ENCODE data around the gene KCNK7. TPM values are rescaled to one million over a fixed set of nuclear protein-coding genes. Genes with fewer than 3 reads are reported as not detected.
A peak's percentile ranks its signal among the peaks of the same experiment; 100 is the strongest.

The KCNK7 gene
- total RNA-seq, 1 experiment from 2014 or later, result 0.13 TPM

DNA sequence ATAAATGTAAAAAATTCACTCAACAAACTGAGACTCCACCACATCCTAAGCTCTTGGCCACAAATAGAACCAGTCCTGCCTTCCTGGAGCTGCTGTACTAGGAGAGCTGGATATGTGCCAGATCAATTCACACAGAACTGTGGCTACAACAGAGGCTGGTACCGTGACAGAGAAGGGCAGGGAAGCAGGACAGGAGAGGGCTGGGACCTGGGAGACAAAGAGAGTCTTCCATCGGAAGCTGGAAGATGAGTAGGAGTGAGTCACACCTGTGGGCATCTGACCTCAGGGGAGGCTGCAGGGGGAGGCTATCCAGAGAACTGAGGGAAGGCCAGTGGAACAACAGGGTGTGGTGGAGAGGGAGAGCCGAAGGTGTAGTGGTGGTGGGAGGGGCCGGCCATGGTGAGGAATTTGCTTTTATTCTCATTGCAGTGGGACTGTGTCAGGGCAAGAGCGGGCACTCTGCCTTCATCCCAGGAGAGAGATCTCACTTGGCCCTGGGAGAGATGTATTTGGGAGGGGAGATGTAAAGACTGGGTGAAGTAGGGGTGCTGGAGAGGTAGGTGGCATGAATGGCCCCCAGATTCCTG, 35.6 kb downstream of the KCNK7 start:
- Histone ChIP-seq H3K9me3 (replicated peaks) (no peaks in the 10 kb centered on the region), H3K27ac (peak overlapping the region; percentile 17), H3K4me3 (no peak overlapping the region), H3K27me3 (replicated peaks) (no peaks in the 10 kb centered on the region), H3K36me3 (no peaks in the 10 kb centered on the region), H3K4me1 (replicated peaks) (peaks cover 62% of the 10 kb centered on the region)
- DNase-seq (ENCODE audit: low read depth in 1 of 2, low spot score in 2 of 2), result peak; percentile 73 to 88

DNA sequence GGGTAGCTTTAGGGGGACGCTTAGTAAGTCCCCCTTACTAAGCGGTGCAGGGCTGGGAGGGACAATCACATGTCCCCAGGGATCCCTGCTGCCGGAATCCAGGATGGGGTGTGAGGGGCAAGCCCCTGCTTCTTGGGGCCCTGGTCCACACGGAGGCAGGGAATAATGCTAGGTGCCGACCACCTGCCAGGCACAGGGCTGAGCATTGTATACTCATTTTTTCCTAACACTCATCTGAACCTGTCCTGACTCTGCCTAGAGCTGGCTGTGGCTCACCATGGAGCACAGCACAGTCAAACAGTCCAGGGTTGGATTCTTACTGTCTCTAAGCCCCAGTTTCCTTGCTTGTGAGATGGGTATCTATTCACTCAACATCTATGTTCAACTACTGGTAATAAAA, 36.1 kb downstream of the KCNK7 start:
- Histone ChIP-seq H3K4me3 (no peak overlapping the region), H3K9me3 (replicated peaks) (no peaks in the 10 kb centered on the region), H3K27ac (peak overlapping the region; percentile 17), H3K36me3 (no peaks in the 10 kb centered on the region), H3K4me1 (replicated peaks) (peaks cover 66% of the 10 kb centered on the region), H3K27me3 (replicated peaks) (no peaks in the 10 kb centered on the region)
- no peak for DNase-seq (ENCODE audit: low read depth in 1 of 2, low spot score in 2 of 2)

DNA sequence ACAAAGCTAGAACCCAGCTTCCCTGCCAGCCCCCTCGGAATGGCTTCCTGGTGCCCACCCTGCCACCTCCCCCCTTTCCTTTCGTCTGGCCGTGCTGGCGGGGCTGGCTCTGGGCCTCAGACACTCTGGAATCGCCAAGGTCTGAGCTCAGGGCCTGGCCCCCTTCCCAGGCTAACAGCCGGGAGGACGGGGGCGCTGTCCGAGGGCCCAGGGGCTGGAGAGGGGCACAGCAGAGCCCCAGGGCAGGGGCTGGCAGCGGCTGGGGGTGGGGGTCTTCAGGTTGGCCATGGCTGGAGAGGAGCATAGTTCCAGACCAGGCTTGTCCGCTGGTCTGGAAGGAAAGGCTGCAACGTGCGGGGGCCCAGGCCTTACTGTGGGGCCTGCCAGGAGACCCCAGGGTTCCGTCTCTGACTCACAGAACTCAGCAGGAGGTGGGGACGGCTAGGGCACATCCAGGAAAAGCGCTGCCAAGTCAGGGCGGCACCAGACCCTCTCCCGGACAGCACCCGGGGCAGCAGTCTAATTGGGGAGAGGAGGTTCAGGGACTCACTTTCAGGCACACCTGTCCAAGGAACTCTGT, 36.6 kb downstream of the KCNK7 start:
- Histone ChIP-seq H3K27me3 (replicated peaks) (no peaks in the 10 kb centered on the region), H3K4me1 (replicated peaks) (peaks cover 71% of the 10 kb centered on the region), H3K27ac (peak overlapping the region; percentile 35), H3K9me3 (replicated peaks) (no peaks in the 10 kb centered on the region), H3K36me3 (no peaks in the 10 kb centered on the region), H3K4me3 (peak overlapping the region; percentile 42)
- no peak for DNase-seq (ENCODE audit: low read depth in 1 of 2, low spot score in 2 of 2)

DNA sequence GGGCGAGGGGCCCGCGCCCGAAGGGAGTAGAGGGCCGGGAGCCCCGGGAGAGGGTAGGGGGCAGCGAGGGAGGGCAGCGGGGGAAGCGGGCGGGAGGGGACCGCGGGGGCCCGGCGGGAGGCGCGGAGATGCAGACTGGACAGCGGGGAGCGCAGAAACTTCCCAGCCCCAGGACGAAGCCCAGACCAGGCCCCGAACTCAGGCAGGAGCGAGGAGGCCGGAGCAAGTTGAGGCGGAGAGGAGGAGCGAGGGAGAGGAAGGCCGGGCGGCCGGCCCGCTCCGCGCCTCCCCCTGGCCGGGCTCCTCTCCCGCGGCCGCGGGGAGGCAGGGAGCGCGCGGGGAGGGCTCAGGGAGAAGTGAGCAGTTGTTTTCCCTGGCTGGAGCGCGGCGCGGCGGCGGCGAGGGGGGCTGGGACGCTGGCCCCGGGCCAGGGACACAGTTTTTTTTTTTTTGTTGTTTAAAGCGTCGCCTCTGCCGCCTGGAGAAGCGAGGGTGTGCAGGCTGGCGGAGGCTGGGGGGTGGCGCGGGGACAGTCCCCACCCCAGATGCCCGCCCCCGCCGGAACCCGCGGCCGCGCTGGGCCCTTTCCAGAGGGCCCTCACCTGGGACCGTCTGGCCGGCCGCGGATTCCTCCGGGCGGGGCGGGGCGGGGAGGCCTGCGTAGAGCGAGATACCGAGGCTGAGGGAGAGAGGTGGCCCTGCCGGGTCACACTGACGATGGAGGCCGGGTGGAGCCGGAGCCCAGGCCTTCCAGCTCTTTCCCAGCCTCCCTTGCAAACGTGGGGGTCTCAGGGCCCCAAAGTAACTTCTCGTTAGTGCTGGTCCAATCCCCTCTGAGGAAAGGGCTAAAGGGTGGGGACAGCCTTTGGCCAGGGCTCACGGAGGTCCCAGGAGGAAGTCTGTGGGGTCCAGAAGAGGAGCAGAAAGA, 37.3 kb downstream of the KCNK7 start, which contains the start of gene LTBP3:
Gene LTBP3 (minus strand): TSS at position 358 of the 928 bp plus-strand sequence. CDS start 400 bp downstream, outside the sequence.
- peak; percentile 87 to 91 for DNase-seq (ENCODE audit: low read depth in 1 of 2, low spot score in 2 of 2)
- Histone ChIP-seq H3K27ac (peak within 1 kb of the TSS; percentile 35), H3K4me3 (peak within 1 kb of the TSS; percentile 42), H3K9me3 (replicated peaks) (no peaks in the 10 kb centered on the region), H3K4me1 (replicated peaks) (peaks cover 72% of the 10 kb centered on the region), H3K27me3 (replicated peaks) (no peaks in the 10 kb centered on the region), H3K36me3 (no peaks in the 10 kb centered on the region)

DNA sequence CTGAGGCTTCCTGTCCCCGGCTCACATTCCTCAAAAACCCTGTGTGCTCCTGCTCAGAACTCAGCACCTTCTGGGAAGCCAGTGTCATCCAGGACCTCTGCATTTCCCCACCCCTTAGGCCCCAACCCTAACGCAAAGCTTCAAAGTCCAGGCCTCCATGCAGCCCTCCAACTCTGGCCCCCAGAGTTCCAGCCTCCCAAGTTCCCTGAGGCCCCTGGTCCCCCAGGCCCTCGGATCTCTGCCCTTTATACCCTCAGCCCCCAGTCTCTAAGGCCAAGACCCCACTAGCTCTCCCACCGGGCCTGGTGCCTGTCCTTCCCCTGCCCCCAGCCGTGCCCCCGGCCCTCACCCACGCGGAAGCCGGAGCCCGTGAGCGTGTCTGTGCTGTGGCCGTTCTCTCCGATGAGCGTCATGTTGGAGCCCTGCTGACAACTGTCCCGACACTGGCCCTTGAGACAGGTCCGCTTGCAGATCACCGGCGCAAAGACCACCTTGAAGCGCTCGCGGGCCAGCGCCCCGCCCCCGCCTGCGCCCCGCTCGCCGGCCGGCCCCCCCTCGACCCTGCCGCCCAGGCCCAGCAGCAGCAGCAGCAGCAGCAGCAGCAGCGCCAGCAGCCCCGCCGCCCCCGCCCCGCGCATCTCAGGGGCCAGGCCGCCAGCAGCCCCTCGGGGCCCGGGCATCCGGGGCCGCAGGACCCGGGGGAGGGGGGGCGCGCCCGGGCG, 38.2 kb downstream of the KCNK7 start:
- H3K36me3 ChIP-seq, result peaks cover 4% of the 10 kb centered on the region; the same call in 1 of the 2 replicates
- no peaks in the 10 kb centered on the region for H3K27me3 ChIP-seq (replicated peaks)
- H3K27ac ChIP-seq, result no peak overlapping the region
- peaks cover 72% of the 10 kb centered on the region for H3K4me1 ChIP-seq (replicated peaks)
- no peak for DNase-seq (ENCODE audit: low read depth in 1 of 2, low spot score in 2 of 2)
- peak overlapping the region; percentile 42 for H3K4me3 ChIP-seq
- H3K9me3 ChIP-seq (replicated peaks), result no peaks in the 10 kb centered on the region

DNA sequence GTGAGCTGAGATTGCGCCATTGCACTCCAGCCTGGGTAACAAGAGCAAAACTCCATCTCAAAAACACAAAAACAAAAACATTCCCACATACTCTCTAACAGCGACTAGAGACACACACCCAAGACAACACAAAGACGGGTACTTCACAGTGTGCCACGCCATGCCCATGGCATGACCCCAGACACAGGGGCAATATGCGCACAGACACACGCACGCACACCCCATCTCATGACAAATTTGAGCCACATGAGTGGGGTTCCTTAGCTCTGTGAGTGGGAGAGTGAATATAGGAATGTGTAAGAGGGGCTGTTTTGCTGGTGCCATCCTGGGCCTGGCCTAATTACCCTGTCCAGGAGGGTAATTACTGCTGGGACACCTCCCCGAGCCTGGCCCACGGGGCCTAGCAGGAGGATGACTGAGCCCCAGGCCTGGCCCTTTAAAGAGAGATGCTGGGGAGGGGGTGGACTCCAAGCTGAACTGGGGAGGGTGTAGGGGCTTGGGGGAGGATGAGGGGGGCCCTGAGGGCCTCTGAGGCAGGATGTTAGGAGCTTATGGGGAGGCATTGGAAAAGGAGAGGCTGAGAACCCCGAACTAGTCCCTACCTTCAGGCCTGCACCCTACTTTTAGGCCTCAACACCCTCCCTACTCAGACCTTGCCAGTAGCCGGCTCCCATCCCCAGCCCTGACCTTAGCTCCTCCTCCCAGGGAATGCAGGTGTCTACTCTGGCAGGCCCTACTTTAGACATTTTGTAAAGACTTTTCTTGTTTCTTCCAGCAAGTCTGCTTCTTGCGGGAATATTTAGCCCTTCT, 38.9 kb downstream of the KCNK7 start:
- Histone ChIP-seq H3K9me3 (replicated peaks) (no peaks in the 10 kb centered on the region), H3K27ac (no peak overlapping the region), H3K4me3 (no peak overlapping the region), H3K27me3 (replicated peaks) (no peaks in the 10 kb centered on the region), H3K4me1 (replicated peaks) (peaks cover 72% of the 10 kb centered on the region), H3K36me3 (peaks cover 7% of the 10 kb centered on the region)
- no peak for DNase-seq (ENCODE audit: low read depth in 1 of 2, low spot score in 2 of 2)

DNA sequence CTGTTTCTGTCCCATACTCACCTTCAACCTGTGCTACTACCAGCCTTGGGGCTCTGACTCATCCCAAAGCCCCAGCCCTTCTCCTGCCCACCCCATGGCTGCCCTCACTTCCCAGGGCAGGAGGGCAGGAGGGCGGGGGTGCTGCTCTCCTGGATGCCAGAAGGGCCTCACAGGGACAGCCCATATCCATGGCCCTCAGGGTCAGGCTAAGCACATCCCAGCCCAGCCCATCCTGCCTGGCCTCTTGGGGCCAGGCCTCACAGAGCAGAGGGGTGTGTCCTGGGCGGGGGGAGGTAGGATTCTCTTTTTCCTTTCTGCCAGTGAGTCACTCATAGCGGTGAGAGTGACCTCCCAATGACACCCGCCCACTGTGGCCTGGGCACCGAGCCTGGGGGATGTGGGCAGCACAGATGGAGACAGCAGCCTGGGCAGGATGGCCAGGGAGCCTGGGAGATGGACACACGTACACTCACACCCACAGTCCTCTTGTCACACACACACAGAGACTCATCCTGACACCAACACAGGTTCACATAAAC, 39.8 kb downstream of the KCNK7 start:
- Histone ChIP-seq H3K4me1 (replicated peaks) (peaks cover 66% of the 10 kb centered on the region), H3K4me3 (no peak overlapping the region), H3K36me3 (peaks cover 12% of the 10 kb centered on the region)

DNA sequence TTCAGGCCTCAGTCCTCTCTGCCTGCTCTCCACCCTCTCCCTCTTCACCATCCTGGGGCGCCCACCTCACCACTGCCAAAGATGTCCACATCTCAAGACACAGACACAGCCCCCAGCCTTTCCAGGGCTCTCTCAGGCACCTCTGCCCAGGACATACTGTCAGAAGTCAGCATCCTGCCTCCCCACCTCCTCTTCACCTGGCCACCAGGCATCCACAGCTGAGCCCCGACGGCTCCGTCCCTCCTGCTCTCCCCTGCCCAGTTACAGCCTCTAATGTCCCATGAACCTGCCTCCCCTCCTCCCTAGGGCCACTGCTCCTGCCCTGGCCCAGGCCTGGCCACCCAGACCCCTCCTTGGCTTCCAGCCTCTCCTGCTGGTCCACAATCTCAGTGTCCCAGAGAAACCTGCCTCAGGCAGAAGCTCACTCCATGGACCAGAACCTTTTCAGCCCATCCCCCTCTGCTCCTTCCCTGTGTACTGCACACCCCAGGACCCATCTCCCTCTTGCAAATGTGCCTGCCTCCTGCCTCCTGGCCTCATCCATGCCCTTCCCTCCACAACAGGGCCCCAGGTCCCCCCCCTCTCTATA, 40.7 kb downstream of the KCNK7 start:
- no peak overlapping the region for H3K27ac ChIP-seq
- no peak for DNase-seq (ENCODE audit: low read depth in 1 of 2, low spot score in 2 of 2)
- H3K27me3 ChIP-seq (replicated peaks), result no peaks in the 10 kb centered on the region
- H3K9me3 ChIP-seq (replicated peaks), result no peaks in the 10 kb centered on the region
- H3K4me3 ChIP-seq, result no peak overlapping the region
- H3K4me1 ChIP-seq (replicated peaks), result peaks cover 58% of the 10 kb centered on the region
- peaks cover 12% of the 10 kb centered on the region for H3K36me3 ChIP-seq

More for the DNA sequence above, 39.8 kb downstream of the KCNK7 start:
- Histone ChIP-seq H3K27ac (no peak overlapping the region), H3K27me3 (replicated peaks) (no peaks in the 10 kb centered on the region), H3K9me3 (replicated peaks) (no peaks in the 10 kb centered on the region)
- DNase-seq (ENCODE audit: low read depth in 1 of 2, low spot score in 2 of 2), result peak; percentile 97 to 98

DNA sequence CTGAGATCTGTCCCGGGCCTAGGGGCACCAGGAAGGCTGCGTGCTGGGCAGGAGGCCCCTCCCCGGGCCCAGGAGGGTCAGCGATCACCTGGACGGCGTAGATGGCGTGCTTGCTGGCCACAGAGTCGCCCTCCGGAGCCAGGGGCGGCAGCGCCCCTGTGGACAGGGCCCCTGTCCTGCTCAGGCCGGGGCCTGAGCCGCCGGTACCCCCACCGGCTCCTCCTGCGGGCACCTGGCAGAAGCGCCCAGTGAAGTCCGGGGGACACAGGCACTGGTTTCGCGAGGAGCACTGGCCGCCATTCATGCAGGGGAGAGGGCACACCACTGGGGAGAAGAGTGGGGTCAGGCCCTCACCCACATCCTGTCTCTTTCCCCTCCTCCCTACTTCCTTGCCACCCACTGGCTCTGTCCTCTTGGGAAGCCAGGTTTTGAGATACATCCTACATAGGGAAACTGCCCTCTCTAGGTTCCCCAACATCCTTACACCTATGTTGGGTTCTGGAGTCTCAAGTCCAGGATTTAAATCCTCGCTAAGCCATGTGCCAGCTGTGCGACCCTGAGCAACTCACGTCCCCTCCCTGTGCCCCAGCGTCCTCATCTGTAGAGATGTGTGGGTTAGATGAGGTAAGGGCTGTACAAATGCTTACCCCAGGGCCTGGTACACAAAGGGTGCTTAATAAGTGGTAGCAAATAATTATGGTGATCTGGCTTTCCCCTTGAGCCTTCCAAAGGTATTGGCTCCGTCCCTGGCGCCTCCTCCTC, 41.4 kb downstream of the KCNK7 start:
- DNase-seq (ENCODE audit: low read depth in 1 of 2, low spot score in 2 of 2), result no peak
- Histone ChIP-seq H3K9me3 (replicated peaks) (no peaks in the 10 kb centered on the region), H3K27me3 (replicated peaks) (no peaks in the 10 kb centered on the region), H3K36me3 (peaks cover 12% of the 10 kb centered on the region), H3K4me1 (replicated peaks) (peaks cover 51% of the 10 kb centered on the region), H3K4me3 (no peak overlapping the region), H3K27ac (no peak overlapping the region)

DNA sequence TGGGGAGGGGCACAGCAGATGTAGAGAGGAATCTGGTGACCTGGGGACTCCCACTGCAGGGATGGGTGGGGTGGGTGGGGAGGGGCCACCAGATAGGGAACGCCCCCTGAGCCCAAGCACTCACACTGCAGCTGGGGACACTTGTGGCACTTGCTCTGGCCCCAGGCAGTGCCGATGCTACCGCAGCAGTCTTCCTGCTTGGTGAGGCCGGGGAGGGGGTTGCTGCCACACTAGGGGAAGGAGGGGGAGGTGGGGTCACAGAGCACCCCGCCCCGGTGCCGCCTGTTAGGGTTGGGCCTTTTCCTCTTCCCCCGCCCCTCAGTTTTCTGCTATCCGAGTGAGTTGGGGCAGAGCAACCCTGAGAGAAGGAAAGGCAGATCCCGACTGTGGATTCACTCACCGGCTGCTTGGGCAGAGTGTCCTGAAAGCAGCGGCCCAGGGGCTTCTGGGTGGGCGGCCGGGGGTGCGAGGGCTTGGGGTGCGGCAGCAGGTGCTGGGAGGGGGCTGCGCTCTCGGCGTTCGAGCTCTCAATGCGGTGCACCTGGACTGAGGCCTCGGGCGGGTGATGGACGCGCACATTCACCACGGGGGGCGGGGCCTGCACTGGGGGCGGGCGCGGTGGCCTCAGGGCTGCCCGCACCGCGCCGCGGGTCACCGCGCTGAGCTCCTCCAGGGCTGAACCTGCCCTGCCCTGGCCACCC, 42.1 kb downstream of the KCNK7 start:
- no peak for DNase-seq (ENCODE audit: low read depth in 1 of 2, low spot score in 2 of 2)
- no peaks in the 10 kb centered on the region for H3K27me3 ChIP-seq (replicated peaks)
- H3K4me1 ChIP-seq (replicated peaks), result peaks cover 43% of the 10 kb centered on the region
- H3K4me3 ChIP-seq, result no peak overlapping the region
- H3K36me3 ChIP-seq, result peaks cover 12% of the 10 kb centered on the region
- no peak overlapping the region for H3K27ac ChIP-seq
- H3K9me3 ChIP-seq (replicated peaks), result no peaks in the 10 kb centered on the region

DNA sequence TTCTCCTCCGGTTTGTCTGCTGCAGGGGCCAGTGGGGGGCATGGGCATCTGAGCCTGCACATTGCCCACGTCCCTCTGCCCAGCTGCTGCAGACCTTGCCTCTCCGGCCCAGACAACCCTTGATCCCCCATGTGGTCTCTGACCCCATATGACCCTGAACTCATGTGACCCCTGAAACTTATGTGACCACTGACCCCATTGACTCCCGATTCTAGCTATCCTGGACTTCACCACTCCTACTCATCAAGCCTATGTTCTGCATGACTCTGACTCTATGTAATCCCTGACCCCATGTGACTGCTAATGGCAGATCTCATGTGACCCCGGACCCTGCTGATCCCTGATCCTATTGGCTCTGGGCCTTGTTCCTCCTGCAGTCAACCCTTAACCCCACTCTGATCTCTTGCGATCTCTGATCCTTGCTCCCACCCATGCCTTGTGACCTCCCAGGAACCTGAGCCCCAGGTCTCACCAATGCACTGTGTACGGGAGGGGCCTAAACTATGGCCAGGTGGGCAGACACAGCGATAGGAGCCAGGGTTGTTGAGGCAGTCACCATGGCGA, 43.1 kb downstream of the KCNK7 start:
- peaks cover 35% of the 10 kb centered on the region for H3K4me1 ChIP-seq (replicated peaks)
- H3K27me3 ChIP-seq (replicated peaks), result no peaks in the 10 kb centered on the region
- no peak overlapping the region for H3K27ac ChIP-seq
- H3K36me3 ChIP-seq, result peaks cover 12% of the 10 kb centered on the region
- no peak for DNase-seq (ENCODE audit: low read depth in 1 of 2, low spot score in 2 of 2)
- no peaks in the 10 kb centered on the region for H3K9me3 ChIP-seq (replicated peaks)
- no peak overlapping the region for H3K4me3 ChIP-seq

All from SJSA1 (cell line).